Adrenal gland (tissue), 5 donors: ENCODE results near the gene CES2.

ENCODE experiments used
- POLR2A ChIP-seq, 2 donors: fragments of 450-650 bp; IDR thresholded peaks; one replicate each; pipeline ENCODE4 v1.6.1; 2017; ENCODE audit warnings: antibody characterized with exemption in 2 of 2, mild to moderate bottlenecking in 2 of 2, moderate library complexity in 1 of 2
- TF ChIP-seq, protein P1 (sequence below), 6 experiments: fragments of 450-650 bp in 4 of 6; fragments of 200-600 bp in 2 of 6; sonication (generic) in 1 of 6; IDR thresholded peaks; 1 replicate in 5 of 6; 2 replicates in 1 of 6; pipeline versions ENCODE4 v1.5.1 to v1.8.0; 2016 to 2021; ENCODE audit warnings: antibody characterized with exemption in 6 of 6, mild to moderate bottlenecking in 2 of 6, moderate library complexity in 1 of 6
- donor health status: DM: no; HTN: no; CAD: no.

- TF ChIP-seq, protein P1, sequence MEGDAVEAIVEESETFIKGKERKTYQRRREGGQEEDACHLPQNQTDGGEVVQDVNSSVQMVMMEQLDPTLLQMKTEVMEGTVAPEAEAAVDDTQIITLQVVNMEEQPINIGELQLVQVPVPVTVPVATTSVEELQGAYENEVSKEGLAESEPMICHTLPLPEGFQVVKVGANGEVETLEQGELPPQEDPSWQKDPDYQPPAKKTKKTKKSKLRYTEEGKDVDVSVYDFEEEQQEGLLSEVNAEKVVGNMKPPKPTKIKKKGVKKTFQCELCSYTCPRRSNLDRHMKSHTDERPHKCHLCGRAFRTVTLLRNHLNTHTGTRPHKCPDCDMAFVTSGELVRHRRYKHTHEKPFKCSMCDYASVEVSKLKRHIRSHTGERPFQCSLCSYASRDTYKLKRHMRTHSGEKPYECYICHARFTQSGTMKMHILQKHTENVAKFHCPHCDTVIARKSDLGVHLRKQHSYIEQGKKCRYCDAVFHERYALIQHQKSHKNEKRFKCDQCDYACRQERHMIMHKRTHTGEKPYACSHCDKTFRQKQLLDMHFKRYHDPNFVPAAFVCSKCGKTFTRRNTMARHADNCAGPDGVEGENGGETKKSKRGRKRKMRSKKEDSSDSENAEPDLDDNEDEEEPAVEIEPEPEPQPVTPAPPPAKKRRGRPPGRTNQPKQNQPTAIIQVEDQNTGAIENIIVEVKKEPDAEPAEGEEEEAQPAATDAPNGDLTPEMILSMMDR (IDR thresholded peaks at IDR 0.05), result no peak
- no peak for TF ChIP-seq POLR2A (IDR thresholded peaks at IDR 0.05)
These were observed 47.7 kb downstream of the CES2 start for GRCh38 chr16:66983033-66983432.
